Upper lobe of left lung (tissue), 6 donors: ENCODE results near the gene KLF6. TPM values are rescaled to one million over a fixed set of nuclear protein-coding genes. Genes with fewer than 3 reads are reported as not detected.

Source experiments
- ATAC-seq, 2 donors: fragments of 200-7000 bp; cut with Tn5 transposase; one replicate each; pipeline ENCODE4 v1.9.1; 2022; ENCODE audit warnings: mild to moderate bottlenecking in 2 of 2, moderate library complexity in 2 of 2; ENCODE audit not compliant: low FRiP score in 2 of 2
- DNase-seq, 2 donors: peaks; one replicate each; pipeline ENCODE4 v3.0.0-alpha.2; 2019 to 2020
- H3K27ac ChIP-seq, 4 donors: fragments of 200-600 bp; sonication (generic); one replicate each; pipeline ENCODE4 v1.5.1; 2016 to 2019
- H3K27me3 ChIP-seq, 4 donors: fragments of 200-600 bp; sonication (generic); one replicate each; pipeline ENCODE4 v1.5.1; 2017 to 2019
- H3K36me3 ChIP-seq, 4 donors: fragments of 200-600 bp; sonication (generic); one replicate each; pipeline ENCODE4 v1.5.1; 2016 to 2019
- H3K4me1 ChIP-seq, 4 donors: fragments of 200-600 bp; sonication (generic); one replicate each; pipeline ENCODE4 v1.5.1; 2018 to 2019
- H3K4me3 ChIP-seq, 4 donors: fragments of 200-600 bp; sonication (generic); one replicate each; pipeline ENCODE4 v1.5.1; 2017 to 2019; ENCODE audit warnings: mild to moderate bottlenecking in 2 of 4, moderate library complexity in 1 of 4
- H3K9me3 ChIP-seq, 4 donors: fragments of 200-600 bp; sonication (generic); one replicate each; pipeline ENCODE4 v1.5.1; 2018 to 2019
- EP300 ChIP-seq, 4 donors: sonication (generic); formaldehyde crosslinking; IDR thresholded peaks; one replicate each; pipeline ENCODE4 v1.5.1; 2017; ENCODE audit warnings: antibody characterized with exemption in 4 of 4, control low read depth in 2 of 4
- POLR2A ChIP-seq, 4 donors: fragments of 450-650 bp; IDR thresholded peaks; one replicate each; pipeline ENCODE4 v1.5.1; 2016 to 2017; ENCODE audit warnings: antibody characterized with exemption in 4 of 4, mild to moderate bottlenecking in 2 of 4
- POLR2AphosphoS5 ChIP-seq, 2 donors: sonication (generic); formaldehyde crosslinking; IDR thresholded peaks; one replicate each; pipeline ENCODE4 v1.5.1; 2017; ENCODE audit warnings: antibody characterized with exemption in 2 of 2
- WGBS, 2 donors: methylation state at CpG; one replicate each; pipeline ENCODE4 v1.1.5; 2017 to 2018; 5-methylcytosine and 5-hydroxymethylcytosine counted together
- total RNA-seq, 6 donors: library from RNA; depleted of rRNA in 4 of 6; stranded (reverse); fragments of >200 nt in 4 of 6; gene quantifications; one replicate each; pipeline versions ENCODE4 v1.1.0 to v1.2.1, GENCODE V29; 2016 to 2021
- TF ChIP-seq, protein P1 (sequence below), 6 experiments: fragments of 450-650 bp in 4 of 6; fragments of 200-600 bp in 2 of 6; sonication (generic) in 2 of 6; IDR thresholded peaks; one replicate each; pipeline ENCODE4 v1.5.1; 2016 to 2019; ENCODE audit warnings: antibody characterized with exemption in 6 of 6
- donor health status: DM: no; HTN: no; CAD: no; lungs with moderate emphysema.
- donor health status: DM: no; HTN: yes; CAD: no; lungs with severe emphysema.

Gene KLF6
- total RNA-seq, 6 donors from 2014 or later, result 164 to 439 (median 249) TPM

DNA sequence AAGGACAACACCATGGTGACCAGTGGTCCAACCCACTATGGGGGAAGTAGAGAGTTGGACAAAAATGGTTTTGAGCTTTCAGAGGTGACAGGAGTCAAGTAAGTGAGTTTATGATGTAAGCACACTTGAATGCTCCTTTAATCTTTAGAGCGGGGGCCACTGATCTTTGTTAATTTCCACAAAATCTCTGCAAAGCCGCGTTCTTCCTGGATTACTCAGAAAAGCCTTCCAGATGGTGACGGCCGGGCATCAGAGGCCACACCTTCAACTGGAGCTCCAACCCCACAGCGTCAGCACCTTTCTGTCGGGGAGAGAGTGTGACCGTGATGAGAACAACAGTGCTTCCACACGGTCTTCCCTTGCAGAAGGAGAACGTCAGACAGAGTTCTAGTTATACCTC is 35.2 kb upstream of the KLF6 start:
- Histone ChIP-seq H3K27me3 (no peaks in the 10 kb centered on the region), H3K4me3 (no peak overlapping the region), H3K4me1 (no peaks in the 10 kb centered on the region), H3K36me3 (no peaks in the 10 kb centered on the region), H3K27ac (no peak overlapping the region), H3K9me3 (no peaks in the 10 kb centered on the region)
- DNase-seq (no peak), ATAC-seq (no peak)
- 92 to 95% methylated on average over 10 of the region's 10 CpGs for WGBS, 2 donors
- TF ChIP-seq, protein P1, sequence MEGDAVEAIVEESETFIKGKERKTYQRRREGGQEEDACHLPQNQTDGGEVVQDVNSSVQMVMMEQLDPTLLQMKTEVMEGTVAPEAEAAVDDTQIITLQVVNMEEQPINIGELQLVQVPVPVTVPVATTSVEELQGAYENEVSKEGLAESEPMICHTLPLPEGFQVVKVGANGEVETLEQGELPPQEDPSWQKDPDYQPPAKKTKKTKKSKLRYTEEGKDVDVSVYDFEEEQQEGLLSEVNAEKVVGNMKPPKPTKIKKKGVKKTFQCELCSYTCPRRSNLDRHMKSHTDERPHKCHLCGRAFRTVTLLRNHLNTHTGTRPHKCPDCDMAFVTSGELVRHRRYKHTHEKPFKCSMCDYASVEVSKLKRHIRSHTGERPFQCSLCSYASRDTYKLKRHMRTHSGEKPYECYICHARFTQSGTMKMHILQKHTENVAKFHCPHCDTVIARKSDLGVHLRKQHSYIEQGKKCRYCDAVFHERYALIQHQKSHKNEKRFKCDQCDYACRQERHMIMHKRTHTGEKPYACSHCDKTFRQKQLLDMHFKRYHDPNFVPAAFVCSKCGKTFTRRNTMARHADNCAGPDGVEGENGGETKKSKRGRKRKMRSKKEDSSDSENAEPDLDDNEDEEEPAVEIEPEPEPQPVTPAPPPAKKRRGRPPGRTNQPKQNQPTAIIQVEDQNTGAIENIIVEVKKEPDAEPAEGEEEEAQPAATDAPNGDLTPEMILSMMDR (IDR thresholded peaks at IDR 0.05), result no peak
- TF ChIP-seq POLR2AphosphoS5 (IDR thresholded peaks at IDR 0.05), result no peak
- TF ChIP-seq EP300 (IDR thresholded peaks at IDR 0.05), result no peak
- no peak for TF ChIP-seq POLR2A (IDR thresholded peaks at IDR 0.05)

GRCh38 chr10:3816995-3817394 is 32.0 kb upstream of the KLF6 start:
- Histone ChIP-seq H3K9me3 (no peaks in the 10 kb centered on the region), H3K4me3 (no peak overlapping the region), H3K36me3 (no peaks in the 10 kb centered on the region), H3K4me1 (peaks cover under 1 to 3% (median 2%) of the 10 kb centered on the region in 4 donors), H3K27me3 (no peaks in the 10 kb centered on the region), H3K27ac (no peak overlapping the region)
- TF ChIP-seq, protein P1 (IDR thresholded peaks at IDR 0.05), result no peak
- TF ChIP-seq EP300 (IDR thresholded peaks at IDR 0.05), result no peak
- no peak for TF ChIP-seq POLR2AphosphoS5 (IDR thresholded peaks at IDR 0.05)
- TF ChIP-seq POLR2A (IDR thresholded peaks at IDR 0.05), result no peak
- WGBS, 2 donors, result 87 to 93% methylated on average over 5 of the region's 5 CpGs
- DNase-seq (no peak), ATAC-seq (no peak)

DNA sequence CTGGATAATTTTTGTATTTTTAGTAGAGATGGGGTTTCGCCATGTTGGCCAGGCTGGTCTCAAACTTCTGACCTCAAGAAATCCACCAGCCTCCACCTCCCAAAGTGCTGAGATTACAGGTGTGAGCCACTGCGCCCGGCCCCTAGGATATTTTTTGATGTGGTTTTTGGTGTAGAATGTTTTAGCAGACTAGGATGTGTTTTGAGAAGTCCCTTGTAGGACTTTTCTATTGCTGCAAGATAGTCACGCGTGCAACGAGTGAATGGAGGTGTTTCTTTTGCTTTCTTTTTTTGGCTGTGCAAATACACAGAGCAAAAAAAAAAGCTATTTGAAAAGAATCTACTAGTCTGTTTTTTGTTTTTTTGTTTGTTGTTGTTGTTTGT is 29.8 kb upstream of the KLF6 start:
- Histone ChIP-seq H3K36me3 (no peaks in the 10 kb centered on the region), H3K27me3 (no peaks in the 10 kb centered on the region), H3K4me3 (no peak overlapping the region), H3K27ac (no peak overlapping the region), H3K4me1 (peaks cover 20 to 23% (median 20%) of the 10 kb centered on the region in 4 donors), H3K9me3 (no peaks in the 10 kb centered on the region)
- DNase-seq, result no peak
- WGBS, 2 donors, result 93 to 96% methylated on average over 6 of the region's 6 CpGs
- no peak for ATAC-seq
- TF ChIP-seq, protein P1 (IDR thresholded peaks at IDR 0.05), result no peak
- TF ChIP-seq POLR2A (IDR thresholded peaks at IDR 0.05), result no peak
- TF ChIP-seq EP300 (IDR thresholded peaks at IDR 0.05), result no peak

DNA sequence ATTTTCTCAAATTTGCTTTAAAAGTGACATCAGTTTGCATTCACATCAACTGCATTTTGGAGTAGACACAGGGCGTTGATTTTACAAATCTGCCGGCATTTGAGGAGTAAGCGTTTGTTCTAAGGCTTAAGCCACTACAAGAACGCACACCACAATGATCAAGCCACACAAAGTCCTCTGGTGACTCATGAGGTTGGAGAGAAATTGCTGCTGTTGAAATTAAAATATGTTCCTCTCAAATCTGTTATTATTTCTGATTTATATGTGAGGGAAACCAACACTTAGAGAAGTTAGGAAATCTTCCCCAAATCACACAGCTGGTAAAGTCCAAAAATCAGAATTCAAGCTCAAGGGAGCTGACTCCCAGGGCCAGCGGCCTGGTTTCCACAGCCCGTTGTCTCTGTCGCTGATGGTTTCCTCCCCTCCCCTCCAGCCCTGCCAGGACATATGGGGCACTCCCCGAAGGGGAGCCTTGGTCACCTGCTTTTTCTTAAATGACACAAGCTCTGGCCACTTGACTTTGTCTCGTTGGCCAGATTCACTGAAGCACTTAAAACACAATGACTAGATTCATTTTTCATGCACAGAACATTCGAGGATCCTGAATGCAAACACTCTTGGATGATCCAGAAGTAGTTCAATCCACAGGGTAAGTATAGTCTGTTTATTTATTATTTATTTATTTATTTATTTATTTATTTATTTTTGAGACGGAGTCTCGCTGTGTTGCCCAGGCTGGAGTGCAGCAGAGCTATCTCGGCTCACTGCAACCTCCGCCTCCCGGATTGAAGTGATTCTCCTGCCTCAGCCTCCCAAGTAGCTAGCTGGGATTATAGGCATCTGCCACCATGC is 29.2 kb upstream of the KLF6 start:
- DNase-seq, result no peak
- H3K27ac ChIP-seq, result no peak overlapping the region
- H3K27me3 ChIP-seq, result no peaks in the 10 kb centered on the region
- H3K9me3 ChIP-seq, result no peaks in the 10 kb centered on the region
- 87 to 90% methylated on average over 15 of the region's 15 CpGs for WGBS, 2 donors
- TF ChIP-seq POLR2A (IDR thresholded peaks at IDR 0.05) (no peak), EP300 (IDR thresholded peaks at IDR 0.05) (no peak), POLR2AphosphoS5 (IDR thresholded peaks at IDR 0.05) (no peak)
- TF ChIP-seq, protein P1 (IDR thresholded peaks at IDR 0.05), result no peak
- H3K36me3 ChIP-seq, result no peaks in the 10 kb centered on the region
- peaks cover 25 to 26% (median 26%) of the 10 kb centered on the region in 4 donors for H3K4me1 ChIP-seq
- ATAC-seq, result peak in 1 of 2 donors; percentile 54
- no peak overlapping the region for H3K4me3 ChIP-seq

GRCh38 chr10:3813267-3813666 is 28.3 kb upstream of the KLF6 start:
- Histone ChIP-seq H3K4me1 (peaks cover 30 to 35% (median 34%) of the 10 kb centered on the region in 4 donors), H3K27ac (no peak overlapping the region), H3K27me3 (no peaks in the 10 kb centered on the region), H3K36me3 (no peaks in the 10 kb centered on the region), H3K4me3 (no peak overlapping the region), H3K9me3 (no peaks in the 10 kb centered on the region)
- DNase-seq (no peak), ATAC-seq (no peak)
- TF ChIP-seq POLR2A (IDR thresholded peaks at IDR 0.05) (no peak), EP300 (IDR thresholded peaks at IDR 0.05) (no peak), POLR2AphosphoS5 (IDR thresholded peaks at IDR 0.05) (no peak)
- TF ChIP-seq, protein P1 (IDR thresholded peaks at IDR 0.05), result no peak
- 86 to 90% methylated on average over 4 of the region's 4 CpGs for WGBS, 2 donors
